ENCODE data around the gene TLE4. TPM values are rescaled to one million over a fixed set of nuclear protein-coding genes. Genes with fewer than 3 reads are reported as not detected.

The TLE4 gene
- total RNA-seq, 4 donors from 2014 or later, result 30.1 to 32.9 (median 30.7) TPM

DNA sequence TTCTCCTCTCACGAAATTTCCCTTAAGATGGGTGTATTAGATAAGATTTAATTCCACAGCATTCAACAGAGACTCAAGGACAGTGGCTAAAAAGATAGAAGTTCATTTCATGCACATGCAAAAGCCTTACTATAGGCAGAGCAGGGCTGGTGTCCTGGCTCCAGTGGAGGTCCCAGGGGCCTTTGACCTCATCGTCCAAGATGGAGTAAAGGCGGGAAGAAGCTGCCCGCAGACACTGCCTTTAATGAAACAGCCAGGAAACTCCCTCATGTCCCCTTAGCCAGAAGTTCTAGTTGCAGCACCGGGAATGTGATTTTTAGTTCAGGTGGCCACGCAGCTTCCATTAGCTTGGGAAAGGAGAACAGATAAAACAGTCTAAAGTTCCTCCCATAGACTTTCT, 190.3 kb downstream of the TLE4 start:
- ATAC-seq (ENCODE audit: low FRiP score), result no peak
- no peak for DNase-seq (ENCODE audit: low spot score)
- TF ChIP-seq, protein P1, sequence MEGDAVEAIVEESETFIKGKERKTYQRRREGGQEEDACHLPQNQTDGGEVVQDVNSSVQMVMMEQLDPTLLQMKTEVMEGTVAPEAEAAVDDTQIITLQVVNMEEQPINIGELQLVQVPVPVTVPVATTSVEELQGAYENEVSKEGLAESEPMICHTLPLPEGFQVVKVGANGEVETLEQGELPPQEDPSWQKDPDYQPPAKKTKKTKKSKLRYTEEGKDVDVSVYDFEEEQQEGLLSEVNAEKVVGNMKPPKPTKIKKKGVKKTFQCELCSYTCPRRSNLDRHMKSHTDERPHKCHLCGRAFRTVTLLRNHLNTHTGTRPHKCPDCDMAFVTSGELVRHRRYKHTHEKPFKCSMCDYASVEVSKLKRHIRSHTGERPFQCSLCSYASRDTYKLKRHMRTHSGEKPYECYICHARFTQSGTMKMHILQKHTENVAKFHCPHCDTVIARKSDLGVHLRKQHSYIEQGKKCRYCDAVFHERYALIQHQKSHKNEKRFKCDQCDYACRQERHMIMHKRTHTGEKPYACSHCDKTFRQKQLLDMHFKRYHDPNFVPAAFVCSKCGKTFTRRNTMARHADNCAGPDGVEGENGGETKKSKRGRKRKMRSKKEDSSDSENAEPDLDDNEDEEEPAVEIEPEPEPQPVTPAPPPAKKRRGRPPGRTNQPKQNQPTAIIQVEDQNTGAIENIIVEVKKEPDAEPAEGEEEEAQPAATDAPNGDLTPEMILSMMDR (IDR thresholded peaks at IDR 0.05), result no peak

DNA sequence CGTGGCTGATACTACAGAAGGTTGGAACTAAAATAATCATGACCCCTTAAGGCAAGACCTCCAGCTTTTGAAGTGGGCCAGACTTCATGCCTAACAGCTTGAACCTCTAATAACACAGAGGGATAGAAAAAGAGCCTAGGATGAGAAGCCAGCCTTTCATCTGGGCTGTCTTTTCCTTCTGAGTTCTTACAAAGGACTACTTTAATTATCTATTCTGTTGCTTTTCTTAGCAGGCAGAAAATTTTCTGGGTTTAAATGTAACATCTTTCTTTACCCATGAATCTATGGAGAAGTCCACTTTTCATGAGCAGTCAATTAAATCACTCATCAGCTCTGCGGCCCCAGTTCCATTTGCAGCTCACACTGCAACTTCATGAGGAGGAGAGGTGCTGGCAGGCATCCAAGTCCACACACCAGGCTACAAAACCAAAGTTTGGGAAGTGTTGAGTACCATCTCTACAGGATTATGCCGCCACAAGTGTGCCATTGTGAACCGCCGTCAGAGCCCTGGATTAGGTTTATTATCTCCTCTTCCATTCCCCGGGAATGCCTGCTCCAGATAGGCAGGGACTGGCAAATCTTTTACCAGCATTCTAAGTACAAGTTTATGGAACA, 192.0 kb downstream of the TLE4 start:
- ATAC-seq (ENCODE audit: low FRiP score), result no peak
- TF ChIP-seq, protein P1 (IDR thresholded peaks at IDR 0.05), result no peak
- DNase-seq (ENCODE audit: low spot score), result no peak

DNA sequence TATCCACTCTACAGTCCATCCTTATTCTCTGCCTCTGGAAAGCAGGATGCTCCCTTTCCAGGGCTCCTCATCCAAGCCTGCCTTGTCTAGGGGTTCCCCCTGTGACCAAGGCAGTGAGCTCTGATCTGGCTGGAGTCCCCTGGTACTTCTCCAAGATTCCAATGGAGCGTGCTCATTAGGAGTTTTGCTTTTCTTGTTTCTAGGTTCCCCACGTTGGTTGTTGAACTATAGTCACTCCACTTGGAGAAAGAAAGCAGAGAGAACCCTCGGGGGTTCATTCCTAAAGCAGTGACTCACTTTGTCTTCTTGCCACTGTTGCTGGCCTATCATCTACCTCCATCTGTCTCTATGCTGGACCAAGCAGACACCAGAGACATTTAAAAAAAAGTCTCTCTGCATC, 192.6 kb downstream of the TLE4 start:
- ATAC-seq (ENCODE audit: low FRiP score) (peak; percentile 85), DNase-seq (ENCODE audit: low spot score) (no peak)
- TF ChIP-seq, protein P1 (IDR thresholded peaks at IDR 0.05), result no peak

DNA sequence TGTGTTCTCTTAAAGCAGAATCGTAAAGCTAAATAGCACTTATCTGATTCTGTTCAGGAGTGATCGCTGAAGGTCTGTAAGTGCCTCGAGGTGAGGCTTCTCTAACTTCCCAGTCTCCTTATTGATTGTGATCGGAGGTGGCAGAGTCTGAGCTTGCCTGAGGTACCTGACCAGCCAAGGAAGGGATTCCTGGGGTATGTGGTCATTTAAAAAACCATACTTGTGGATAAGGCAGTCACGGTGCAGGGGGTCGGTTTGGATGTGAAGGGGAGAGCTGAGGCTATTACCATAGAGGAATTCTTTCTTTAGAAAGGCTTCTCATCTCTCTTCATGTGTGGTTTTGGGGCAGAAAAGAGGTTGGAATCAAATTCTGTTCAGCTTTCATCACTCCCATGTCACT, 193.7 kb downstream of the TLE4 start:
- ATAC-seq (ENCODE audit: low FRiP score) (no peak), DNase-seq (ENCODE audit: low spot score) (no peak)
- TF ChIP-seq, protein P1 (IDR thresholded peaks at IDR 0.05), result no peak

DNA sequence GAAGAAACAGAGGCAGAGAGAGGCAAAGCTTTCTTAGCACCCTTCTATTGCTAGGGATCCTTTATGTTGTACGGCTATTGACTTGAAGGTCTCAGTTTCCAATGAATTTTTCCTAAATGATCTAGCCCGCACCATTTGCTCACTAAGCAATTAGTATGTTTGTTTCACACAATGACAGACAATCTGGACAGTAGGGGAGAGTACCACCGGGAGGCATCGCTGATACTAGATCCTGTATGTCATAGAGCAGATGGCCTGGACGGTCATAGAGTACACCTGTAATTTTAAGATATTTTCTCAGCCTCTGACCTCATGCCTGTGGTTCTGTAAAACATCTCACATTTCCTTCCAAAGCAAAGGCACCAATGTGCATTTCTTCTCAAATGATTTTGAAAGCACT, 194.3 kb downstream of the TLE4 start:
- TF ChIP-seq, protein P1 (IDR thresholded peaks at IDR 0.05), result no peak
- DNase-seq (ENCODE audit: low spot score), result no peak
- no peak for ATAC-seq (ENCODE audit: low FRiP score)

DNA sequence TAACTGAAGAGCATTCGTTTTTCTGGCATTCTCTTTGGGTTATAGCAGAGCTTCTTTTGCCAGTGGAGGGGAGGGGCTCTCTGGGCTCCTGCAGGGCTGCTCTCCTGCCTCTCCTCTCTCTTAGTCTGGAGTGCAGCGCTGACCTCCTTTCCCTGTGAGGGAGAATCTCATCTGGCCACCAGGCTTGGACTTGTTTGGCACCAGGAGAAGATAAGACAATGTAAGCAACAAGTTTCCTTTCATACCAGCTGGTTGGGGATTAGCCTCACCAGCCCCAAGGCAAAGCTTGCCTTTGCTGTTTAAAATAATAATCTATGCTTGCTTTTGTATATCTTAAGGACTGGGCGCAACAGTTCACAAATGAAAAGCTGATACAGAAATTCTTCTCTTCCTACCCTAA, 196.4 kb downstream of the TLE4 start:
- TF ChIP-seq, protein P1 (IDR thresholded peaks at IDR 0.05), result no peak
- DNase-seq (ENCODE audit: low spot score), result no peak

DNA sequence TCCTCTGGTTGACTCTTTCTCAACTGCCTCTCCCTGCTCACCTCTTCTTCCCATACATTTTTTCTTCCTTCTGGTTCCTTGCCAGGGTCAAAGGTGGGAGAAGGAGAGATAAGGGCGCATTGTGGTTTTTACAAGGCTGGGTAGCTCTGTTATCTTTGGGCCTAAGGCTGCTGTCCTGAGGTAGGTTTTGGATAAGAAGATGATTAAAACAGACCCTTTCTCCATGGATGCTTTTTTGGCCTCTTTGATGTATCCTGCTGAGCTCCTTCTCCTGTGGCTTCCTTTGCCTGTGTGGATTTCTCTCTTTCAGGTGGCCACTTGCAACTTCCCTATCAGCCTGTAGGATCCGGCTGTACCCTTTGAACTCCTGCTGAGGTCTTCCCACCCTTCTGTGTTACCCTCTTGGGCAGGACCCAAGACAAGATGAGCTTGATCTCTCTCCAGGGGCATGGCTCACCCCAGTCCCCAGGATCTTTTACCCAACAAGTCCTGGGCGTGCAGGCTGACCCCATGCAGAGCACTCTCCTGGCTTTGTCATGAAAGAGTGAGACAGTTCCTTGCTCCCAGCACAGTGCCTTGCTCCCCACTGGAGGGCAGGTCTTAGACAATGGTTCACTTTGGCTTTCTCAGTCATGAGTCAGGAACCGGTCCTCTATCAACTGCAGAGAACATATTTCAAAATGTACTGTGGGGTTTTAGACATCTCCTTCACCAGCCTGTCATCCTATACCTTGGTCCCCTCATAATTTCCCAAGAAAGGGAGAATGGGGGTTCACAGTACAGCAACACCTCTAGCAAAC, 197.9 kb downstream of the TLE4 start:
- DNase-seq (ENCODE audit: low spot score) (no peak), ATAC-seq (ENCODE audit: low FRiP score) (no peak)

More for the DNA sequence above, 196.4 kb downstream of the TLE4 start:
- ATAC-seq (ENCODE audit: low FRiP score), result no peak

More for the DNA sequence above, 197.9 kb downstream of the TLE4 start:
- TF ChIP-seq, protein P1 (IDR thresholded peaks at IDR 0.05), result no peak
